ENCODE data around the gene PRELID2.

PRELID2 gene

DNA sequence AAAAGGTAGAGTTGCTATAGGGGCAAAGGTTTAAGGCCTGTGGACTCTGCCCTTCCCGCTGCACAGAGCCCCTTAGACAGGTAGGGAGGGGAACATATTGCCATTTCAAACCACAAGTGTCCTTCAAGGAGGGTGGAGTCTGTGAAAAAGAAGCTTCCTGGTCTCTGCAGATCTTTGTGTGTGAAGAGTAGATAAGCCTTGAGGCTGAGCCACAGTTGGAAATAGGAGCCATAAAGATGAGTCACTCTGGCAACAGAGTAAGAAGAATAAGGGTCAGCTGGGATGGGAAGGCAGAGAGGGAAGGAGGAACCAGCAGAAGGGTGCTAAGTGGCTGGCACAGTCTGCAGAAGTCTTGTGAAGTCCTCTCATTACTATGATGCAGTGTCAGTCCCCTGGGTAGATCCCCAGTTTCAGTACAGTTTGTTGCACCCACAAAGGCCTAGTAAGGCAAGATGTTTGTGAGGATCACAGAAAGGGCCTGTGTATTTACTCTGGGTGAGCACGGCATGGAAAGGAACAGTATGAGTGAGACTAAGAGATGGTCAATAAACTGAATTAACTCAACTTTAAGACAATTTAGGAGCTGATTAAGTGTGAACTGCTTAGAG lies 19.6 kb upstream of the PRELID2 start:
- DNase-seq (ENCODE audit: low read depth): no peak
- TF ChIP-seq, protein P1, sequence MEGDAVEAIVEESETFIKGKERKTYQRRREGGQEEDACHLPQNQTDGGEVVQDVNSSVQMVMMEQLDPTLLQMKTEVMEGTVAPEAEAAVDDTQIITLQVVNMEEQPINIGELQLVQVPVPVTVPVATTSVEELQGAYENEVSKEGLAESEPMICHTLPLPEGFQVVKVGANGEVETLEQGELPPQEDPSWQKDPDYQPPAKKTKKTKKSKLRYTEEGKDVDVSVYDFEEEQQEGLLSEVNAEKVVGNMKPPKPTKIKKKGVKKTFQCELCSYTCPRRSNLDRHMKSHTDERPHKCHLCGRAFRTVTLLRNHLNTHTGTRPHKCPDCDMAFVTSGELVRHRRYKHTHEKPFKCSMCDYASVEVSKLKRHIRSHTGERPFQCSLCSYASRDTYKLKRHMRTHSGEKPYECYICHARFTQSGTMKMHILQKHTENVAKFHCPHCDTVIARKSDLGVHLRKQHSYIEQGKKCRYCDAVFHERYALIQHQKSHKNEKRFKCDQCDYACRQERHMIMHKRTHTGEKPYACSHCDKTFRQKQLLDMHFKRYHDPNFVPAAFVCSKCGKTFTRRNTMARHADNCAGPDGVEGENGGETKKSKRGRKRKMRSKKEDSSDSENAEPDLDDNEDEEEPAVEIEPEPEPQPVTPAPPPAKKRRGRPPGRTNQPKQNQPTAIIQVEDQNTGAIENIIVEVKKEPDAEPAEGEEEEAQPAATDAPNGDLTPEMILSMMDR (conservative IDR thresholded peaks at IDR 0.05; ENCODE audit: low read depth, low read length): no peak
- H3K4me3 ChIP-seq (ENCODE audit: low read length): no peak overlapping the region

DNA sequence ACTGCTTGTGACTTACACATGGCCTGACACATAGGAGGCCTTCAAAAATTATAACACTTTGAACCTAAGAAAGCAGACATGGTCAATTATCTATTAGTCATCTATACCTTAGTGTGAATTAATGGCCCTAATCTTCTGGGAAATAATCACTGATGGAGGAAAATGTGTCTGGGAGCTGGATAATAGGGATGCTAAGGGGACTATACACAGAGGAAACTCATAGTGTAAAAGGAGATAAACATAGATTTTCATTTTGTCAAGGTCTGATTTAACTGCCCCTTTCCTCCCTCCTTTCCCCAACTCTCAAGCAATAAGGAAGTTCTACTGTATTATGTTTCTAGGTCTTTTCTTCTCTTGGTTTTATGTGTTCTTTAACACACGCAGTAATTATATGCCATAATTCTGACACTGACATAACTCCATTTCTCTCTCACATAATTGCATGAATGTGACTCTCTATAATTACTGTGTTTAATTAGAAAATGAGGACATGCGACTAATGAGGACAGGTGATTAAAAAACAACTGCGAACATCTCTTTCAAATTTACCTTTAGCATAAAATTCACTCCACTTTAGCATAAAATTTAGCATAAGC lies 18.7 kb upstream of the PRELID2 start:
- H3K4me3 ChIP-seq (ENCODE audit: low read length): no peak overlapping the region
- DNase-seq (ENCODE audit: low read depth): no peak
- TF ChIP-seq, protein P1 (conservative IDR thresholded peaks at IDR 0.05; ENCODE audit: low read depth, low read length): no peak

GRCh38 chr5:145852990-145853389 lies 17.8 kb upstream of the PRELID2 start:
- H3K4me3 ChIP-seq (ENCODE audit: low read length): no peak overlapping the region
- TF ChIP-seq, protein P1 (conservative IDR thresholded peaks at IDR 0.05; ENCODE audit: low read depth, low read length): no peak
- no peak for DNase-seq (ENCODE audit: low read depth)

DNA sequence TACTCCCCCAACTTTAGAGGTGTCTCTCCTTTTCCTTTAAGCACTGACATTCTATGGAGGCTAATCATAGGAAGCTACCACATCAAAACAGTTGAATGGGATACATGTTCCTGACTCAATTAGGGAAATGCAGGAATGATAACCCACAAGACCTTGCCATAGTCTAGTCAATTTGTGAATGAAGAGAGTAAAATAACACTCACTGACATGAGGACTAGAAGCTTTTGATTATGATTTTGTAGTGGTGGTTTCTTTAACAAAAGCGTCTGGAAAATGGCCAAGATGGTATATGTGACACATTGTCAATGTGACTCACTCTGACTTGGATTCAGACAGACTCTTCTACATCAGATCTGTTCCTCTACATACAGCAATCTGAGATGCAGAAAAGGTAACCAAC lies 13.7 kb upstream of the PRELID2 start:
- TF ChIP-seq, protein P1 (conservative IDR thresholded peaks at IDR 0.05; ENCODE audit: low read depth, low read length): no peak
- no peak for DNase-seq (ENCODE audit: low read depth)
- no peak overlapping the region for H3K4me3 ChIP-seq (ENCODE audit: low read length)

DNA sequence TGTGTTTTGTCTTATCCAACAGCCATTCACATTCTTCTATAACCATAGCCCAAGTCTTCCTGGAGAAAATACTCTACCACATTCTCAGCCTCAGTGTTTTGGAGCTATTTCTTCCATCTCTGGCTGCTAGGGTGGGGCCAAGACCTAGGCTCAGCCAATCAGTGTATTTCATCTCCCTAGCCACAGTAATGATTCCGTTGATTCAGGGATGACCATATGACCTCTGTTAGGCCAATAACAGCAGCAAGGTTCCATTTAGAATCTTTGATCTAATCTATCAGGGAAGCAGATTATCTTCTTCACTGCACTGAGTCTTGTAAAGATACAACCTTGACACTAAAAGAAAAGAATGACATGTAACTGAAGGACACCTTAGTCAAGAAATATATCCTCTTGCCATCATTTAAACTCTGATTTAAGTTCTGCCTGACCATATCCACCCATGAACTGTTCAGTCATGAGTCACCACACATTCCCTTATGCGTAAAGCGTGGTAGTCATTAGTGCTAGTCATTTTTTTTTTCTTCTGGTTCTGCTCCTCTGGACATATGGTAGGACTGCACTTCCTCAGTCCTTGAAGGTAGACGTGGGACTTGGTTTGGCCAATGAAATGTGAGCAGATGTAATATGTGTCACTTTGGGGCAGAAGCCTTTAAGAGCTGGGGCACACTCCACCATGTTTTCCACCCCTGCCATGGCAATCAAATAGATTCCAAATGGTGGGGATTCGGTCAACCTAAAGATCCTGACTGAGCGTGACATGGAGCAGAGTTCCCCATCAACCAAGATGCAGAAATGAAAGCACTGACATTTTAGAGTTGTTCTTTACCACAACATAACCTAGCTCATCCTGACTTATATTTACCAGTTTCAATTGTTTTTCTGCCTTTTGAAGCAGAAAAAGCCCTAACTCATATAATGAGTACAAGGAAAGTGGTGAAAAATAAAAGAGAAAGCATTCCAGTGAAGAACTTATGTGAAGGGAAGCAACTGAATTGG lies 12.7 kb upstream of the PRELID2 start:
- no peak for DNase-seq (ENCODE audit: low read depth)
- TF ChIP-seq, protein P1 (conservative IDR thresholded peaks at IDR 0.05; ENCODE audit: low read depth, low read length): no peak
- no peak overlapping the region for H3K4me3 ChIP-seq (ENCODE audit: low read length)

DNA sequence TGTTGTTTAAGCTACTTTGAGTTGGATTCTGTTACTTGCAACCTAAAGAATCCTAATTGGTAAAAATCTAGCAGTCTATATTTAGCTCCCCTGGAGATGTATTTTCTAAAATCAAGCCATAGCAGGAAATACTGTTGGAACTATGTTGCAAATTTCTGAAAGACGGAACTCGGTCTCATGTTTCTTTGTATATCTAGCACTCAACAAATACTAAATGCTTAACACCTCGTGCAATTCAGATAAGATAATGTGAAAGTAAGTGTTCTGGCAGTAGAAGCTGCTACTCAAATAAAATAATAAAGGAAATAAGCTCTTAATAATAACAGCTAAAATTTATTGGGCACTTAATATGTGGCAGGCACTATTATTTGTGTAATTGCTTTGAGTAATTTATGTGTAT lies 10.9 kb upstream of the PRELID2 start:
- H3K4me3 ChIP-seq (ENCODE audit: low read length): no peak overlapping the region
- no peak for DNase-seq (ENCODE audit: low read depth)
- TF ChIP-seq, protein P1 (conservative IDR thresholded peaks at IDR 0.05; ENCODE audit: low read depth, low read length): no peak

All from retinal pigment epithelial cell (primary cell).